22Rv1 (cell line): Measurements from ENCODE around the gene ZNF385B.

ENCODE experiments used
- CTCF ChIP-seq: fragments of 450-650 bp; IDR thresholded peaks from 2 replicates; pipeline ENCODE4 v1.5.1; 2017; ENCODE audit warnings: mild to moderate bottlenecking
- ZFX ChIP-seq: fragments of 450-650 bp; IDR thresholded peaks from 2 replicates; pipeline ENCODE4 v1.6.1; 2017; ENCODE audit warnings: antibody characterized with exemption, borderline replicate concordance

- TF ChIP-seq CTCF (no peak), ZFX (no peak)
These were observed 6.5 kb downstream of the ZNF385B start for GRCh38 chr2:179854891-179855290.
